PFSK-1 (cell line): Measurements from ENCODE around the gene ALDH2.

Experiments used
- FOXP2 ChIP-seq: optimal IDR thresholded peaks from 2 replicates; pipeline ENCODE3; 2011; ENCODE audit warnings: borderline replicate concordance, control low read depth, inconsistent platforms; ENCODE audit not compliant: insufficient read depth; ENCODE audit errors: extremely low read length, extremely low read depth
- POLR2AphosphoS5 ChIP-seq: IDR thresholded peaks from 2 replicates; pipeline ENCODE4 v1.6.1; 2012; ENCODE audit warnings: low read depth, mild to moderate bottlenecking, control low read depth, low read length, moderate library complexity
- SIN3A ChIP-seq: IDR thresholded peaks from 2 replicates; pipeline ENCODE4 v1.6.1; 2012; ENCODE audit warnings: mild to moderate bottlenecking, low read length, moderate library complexity, borderline replicate concordance; ENCODE audit not compliant: insufficient read depth
- TAF1 ChIP-seq: IDR thresholded peaks from 2 replicates; pipeline ENCODE4 v1.6.1; 2012; ENCODE audit warnings: low read length, control low read depth, borderline replicate concordance; ENCODE audit not compliant: insufficient read depth
- TF ChIP-seq, protein P1 (sequence below), 2 experiments: IDR thresholded peaks; 2 replicates each; pipeline versions ENCODE4 v1.6.1 to v1.8.0; 2011 to 2012; ENCODE audit warnings: low read depth in 2 of 2, low read length in 2 of 2, control low read depth in 1 of 2, inconsistent platforms in 1 of 2, mild to moderate bottlenecking in 1 of 2, moderate library complexity in 1 of 2; ENCODE audit not compliant: insufficient read depth in 1 of 2

ALDH2 gene

DNA sequence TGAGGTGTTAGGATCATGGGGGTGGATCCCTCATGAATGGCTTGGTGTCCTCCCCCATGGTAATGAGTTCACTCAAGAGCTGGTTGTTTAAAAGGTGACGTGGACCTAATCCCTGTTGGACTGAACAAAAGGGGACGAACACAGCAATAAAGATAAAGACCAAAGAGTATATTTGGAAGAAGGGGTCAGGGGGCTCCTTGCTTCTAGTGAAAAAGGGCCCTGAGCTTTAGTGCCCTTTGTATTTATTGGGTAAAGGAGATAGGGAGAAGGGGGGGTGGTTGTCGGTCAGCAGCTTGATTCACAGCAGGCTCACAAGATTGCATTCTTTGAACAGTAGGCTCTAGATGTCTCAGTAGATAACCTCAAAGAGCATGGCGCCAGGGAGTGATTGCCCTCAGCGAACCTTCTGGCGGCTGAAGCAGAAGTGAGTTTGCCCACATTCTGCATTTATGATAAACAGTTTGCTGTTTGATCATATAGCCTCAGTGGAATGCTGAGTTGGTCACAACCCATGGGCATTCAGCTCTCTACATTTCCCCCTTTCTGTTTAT, 49.4 kb downstream of the ALDH2 start:
- TF ChIP-seq POLR2AphosphoS5, result no peak
- TF ChIP-seq TAF1, result no peak
- TF ChIP-seq FOXP2, result no peak
- TF ChIP-seq, protein P1, sequence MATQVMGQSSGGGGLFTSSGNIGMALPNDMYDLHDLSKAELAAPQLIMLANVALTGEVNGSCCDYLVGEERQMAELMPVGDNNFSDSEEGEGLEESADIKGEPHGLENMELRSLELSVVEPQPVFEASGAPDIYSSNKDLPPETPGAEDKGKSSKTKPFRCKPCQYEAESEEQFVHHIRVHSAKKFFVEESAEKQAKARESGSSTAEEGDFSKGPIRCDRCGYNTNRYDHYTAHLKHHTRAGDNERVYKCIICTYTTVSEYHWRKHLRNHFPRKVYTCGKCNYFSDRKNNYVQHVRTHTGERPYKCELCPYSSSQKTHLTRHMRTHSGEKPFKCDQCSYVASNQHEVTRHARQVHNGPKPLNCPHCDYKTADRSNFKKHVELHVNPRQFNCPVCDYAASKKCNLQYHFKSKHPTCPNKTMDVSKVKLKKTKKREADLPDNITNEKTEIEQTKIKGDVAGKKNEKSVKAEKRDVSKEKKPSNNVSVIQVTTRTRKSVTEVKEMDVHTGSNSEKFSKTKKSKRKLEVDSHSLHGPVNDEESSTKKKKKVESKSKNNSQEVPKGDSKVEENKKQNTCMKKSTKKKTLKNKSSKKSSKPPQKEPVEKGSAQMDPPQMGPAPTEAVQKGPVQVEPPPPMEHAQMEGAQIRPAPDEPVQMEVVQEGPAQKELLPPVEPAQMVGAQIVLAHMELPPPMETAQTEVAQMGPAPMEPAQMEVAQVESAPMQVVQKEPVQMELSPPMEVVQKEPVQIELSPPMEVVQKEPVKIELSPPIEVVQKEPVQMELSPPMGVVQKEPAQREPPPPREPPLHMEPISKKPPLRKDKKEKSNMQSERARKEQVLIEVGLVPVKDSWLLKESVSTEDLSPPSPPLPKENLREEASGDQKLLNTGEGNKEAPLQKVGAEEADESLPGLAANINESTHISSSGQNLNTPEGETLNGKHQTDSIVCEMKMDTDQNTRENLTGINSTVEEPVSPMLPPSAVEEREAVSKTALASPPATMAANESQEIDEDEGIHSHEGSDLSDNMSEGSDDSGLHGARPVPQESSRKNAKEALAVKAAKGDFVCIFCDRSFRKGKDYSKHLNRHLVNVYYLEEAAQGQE (IDR thresholded peaks at IDR 0.05; ENCODE audit: insufficient read depth in 1 of 2, low read depth in 2 of 2, low read length in 2 of 2), result no peak
- TF ChIP-seq SIN3A, result no peak

DNA sequence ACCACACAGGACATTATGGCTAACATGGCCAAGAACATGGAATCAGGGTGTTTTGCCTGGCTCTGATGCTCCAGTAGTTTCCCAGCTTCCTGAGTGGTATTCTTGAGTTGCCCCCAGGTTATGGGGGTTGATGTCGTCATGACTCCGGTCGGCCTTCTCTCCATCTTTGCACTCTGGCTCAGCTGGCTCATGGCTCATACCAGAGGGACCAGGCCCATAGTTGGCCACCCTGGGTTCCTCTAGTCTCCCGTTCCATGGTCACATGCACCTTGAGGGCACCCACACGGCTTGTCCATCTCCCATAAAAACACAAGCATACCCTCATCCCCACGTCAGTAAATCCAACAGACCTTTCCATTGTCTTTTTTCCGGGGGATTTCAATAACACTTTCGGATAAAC, 51.6 kb downstream of the ALDH2 start:
- no peak for TF ChIP-seq SIN3A
- TF ChIP-seq FOXP2, result no peak
- TF ChIP-seq, protein P1 (IDR thresholded peaks at IDR 0.05; ENCODE audit: insufficient read depth in 1 of 2, low read depth in 2 of 2, low read length in 2 of 2), result no peak
- TF ChIP-seq POLR2AphosphoS5, result no peak
- TF ChIP-seq TAF1, result no peak

GRCh38 chr12:111819191-111820158, 52.7 kb downstream of the ALDH2 start:
- TF ChIP-seq POLR2AphosphoS5 (no peak), SIN3A (no peak), FOXP2 (no peak), TAF1 (no peak)
- TF ChIP-seq, protein P1 (IDR thresholded peaks at IDR 0.05; ENCODE audit: insufficient read depth in 1 of 2, low read depth in 2 of 2, low read length in 2 of 2), result no peak

DNA sequence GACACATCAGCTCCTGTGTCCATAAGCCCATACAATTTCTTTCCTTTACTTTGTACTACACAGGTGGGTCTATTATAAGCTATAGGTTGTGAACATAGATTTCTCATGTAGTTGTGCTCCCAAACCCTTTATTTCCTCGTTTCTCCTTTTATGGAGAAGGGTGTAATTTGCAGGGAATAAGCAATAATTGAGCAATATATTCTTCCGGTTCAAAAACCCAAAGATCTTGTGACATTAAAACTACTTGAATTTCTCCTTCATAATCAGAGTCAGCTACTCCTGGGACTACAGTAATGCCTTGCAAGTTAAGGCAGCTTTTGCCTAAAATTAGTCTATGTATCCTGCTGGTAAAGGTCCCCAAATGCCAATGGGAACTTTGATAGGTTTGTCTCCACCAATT, 56.2 kb downstream of the ALDH2 start:
- no peak for TF ChIP-seq SIN3A
- no peak for TF ChIP-seq TAF1
- no peak for TF ChIP-seq POLR2AphosphoS5
- no peak for TF ChIP-seq FOXP2
- TF ChIP-seq, protein P1 (IDR thresholded peaks at IDR 0.05; ENCODE audit: insufficient read depth in 1 of 2, low read depth in 2 of 2, low read length in 2 of 2), result no peak
